ENCODE data around the gene ITGA1.

DNA sequence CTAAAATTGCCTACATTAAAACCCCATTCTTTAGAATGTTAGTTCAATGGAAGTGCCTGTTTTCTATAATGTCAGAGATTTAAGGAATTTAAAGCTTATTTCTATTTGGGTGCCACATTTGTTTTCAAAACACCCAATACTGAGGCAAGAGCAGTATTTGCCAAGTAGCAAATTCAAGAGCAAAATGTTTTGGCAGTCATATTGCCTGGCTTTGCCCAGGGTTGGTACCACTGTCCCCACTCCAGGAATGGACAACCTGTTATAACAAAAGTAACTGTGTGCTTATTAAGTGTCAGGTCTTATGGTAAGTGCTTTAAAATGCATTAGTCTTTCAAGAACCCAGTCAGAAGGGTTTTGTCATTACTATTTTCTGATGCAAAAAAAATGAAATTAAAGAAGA is 19.3 kb downstream of the ITGA1 start:
- TF ChIP-seq, protein P1, sequence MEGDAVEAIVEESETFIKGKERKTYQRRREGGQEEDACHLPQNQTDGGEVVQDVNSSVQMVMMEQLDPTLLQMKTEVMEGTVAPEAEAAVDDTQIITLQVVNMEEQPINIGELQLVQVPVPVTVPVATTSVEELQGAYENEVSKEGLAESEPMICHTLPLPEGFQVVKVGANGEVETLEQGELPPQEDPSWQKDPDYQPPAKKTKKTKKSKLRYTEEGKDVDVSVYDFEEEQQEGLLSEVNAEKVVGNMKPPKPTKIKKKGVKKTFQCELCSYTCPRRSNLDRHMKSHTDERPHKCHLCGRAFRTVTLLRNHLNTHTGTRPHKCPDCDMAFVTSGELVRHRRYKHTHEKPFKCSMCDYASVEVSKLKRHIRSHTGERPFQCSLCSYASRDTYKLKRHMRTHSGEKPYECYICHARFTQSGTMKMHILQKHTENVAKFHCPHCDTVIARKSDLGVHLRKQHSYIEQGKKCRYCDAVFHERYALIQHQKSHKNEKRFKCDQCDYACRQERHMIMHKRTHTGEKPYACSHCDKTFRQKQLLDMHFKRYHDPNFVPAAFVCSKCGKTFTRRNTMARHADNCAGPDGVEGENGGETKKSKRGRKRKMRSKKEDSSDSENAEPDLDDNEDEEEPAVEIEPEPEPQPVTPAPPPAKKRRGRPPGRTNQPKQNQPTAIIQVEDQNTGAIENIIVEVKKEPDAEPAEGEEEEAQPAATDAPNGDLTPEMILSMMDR (IDR thresholded peaks at IDR 0.05) = no peak
- TF ChIP-seq POLR2A (IDR thresholded peaks at IDR 0.05; ENCODE audit: low read depth) = no peak
